Loucy (cell line): ENCODE measurements around the gene JAGN1.

Experiments
- H2AFZ ChIP-seq: fragments of 200-600 bp; sonication (generic); 2 replicates; pipeline ENCODE4 v1.6.0; 2016; ENCODE audit warnings: antibody characterized with exemption, mild to moderate bottlenecking, low read length, moderate library complexity
- H3F3A ChIP-seq: fragments of 200-600 bp; 2 replicates; pipeline ENCODE4 v1.6.0; 2016; ENCODE audit warnings: antibody characterized with exemption, low read depth, mild to moderate bottlenecking
- H3K27me3 ChIP-seq: fragments of 200-600 bp; sonication (generic); 2 replicates; pipeline ENCODE4 v1.6.1; 2014; ENCODE audit warnings: low read length, mild to moderate bottlenecking; ENCODE audit not compliant: insufficient read depth, poor library complexity, severe bottlenecking
- H3K36me3 ChIP-seq: fragments of 200-600 bp; sonication (generic); 2 replicates; pipeline ENCODE4 v1.6.1; 2016; ENCODE audit warnings: low read length; ENCODE audit not compliant: insufficient read depth
- H3K4me1 ChIP-seq: fragments of 200-600 bp; sonication (generic); 2 replicates; pipeline ENCODE4 v1.5.1; 2014; ENCODE audit warnings: low read length, mild to moderate bottlenecking; ENCODE audit not compliant: insufficient read depth, poor library complexity, severe bottlenecking
- H3K4me2 ChIP-seq: fragments of 200-600 bp; sonication (generic); 2 replicates; pipeline ENCODE4 v1.6.0; 2014; ENCODE audit warnings: antibody characterized with exemption, low read length, low read depth, mild to moderate bottlenecking; ENCODE audit not compliant: poor library complexity, severe bottlenecking
- H3K4me3 ChIP-seq: fragments of 200-600 bp; sonication (generic); 2 replicates; pipeline ENCODE4 v1.5.1; 2014; ENCODE audit warnings: low read length, mild to moderate bottlenecking, mixed read lengths; ENCODE audit not compliant: poor library complexity, severe bottlenecking
- H3K79me2 ChIP-seq: fragments of 200-600 bp; sonication (generic); 2 replicates; pipeline ENCODE4 v1.6.1; 2014; ENCODE audit warnings: low read length; ENCODE audit not compliant: insufficient read depth
- H3K9ac ChIP-seq: fragments of 200-600 bp; sonication (generic); 2 replicates; pipeline ENCODE4 v1.6.0; 2014; ENCODE audit warnings: mild to moderate bottlenecking, low read depth, low read length, moderate library complexity; ENCODE audit not compliant: poor library complexity, severe bottlenecking
- H3K9me2 ChIP-seq: fragments of 200-600 bp; sonication (generic); replicated peaks from 2 replicates; pipeline ENCODE4 v1.6.1; 2016; ENCODE audit warnings: low read depth, low read length, mixed read lengths
- H3K9me3 ChIP-seq: fragments of 200-600 bp; sonication (generic); 2 replicates; pipeline ENCODE4 v1.6.1; 2014; ENCODE audit warnings: mild to moderate bottlenecking, antibody characterized with exemption, low read length, low read depth; ENCODE audit not compliant: insufficient read depth
- H4K20me1 ChIP-seq: fragments of 200-600 bp; sonication (generic); 2 replicates; pipeline ENCODE4 v1.6.0; 2014; ENCODE audit warnings: antibody characterized with exemption, low read length, mild to moderate bottlenecking; ENCODE audit not compliant: insufficient read depth, poor library complexity, severe bottlenecking
- CTCF ChIP-seq: fragments of 200-600 bp; sonication (generic); conservative IDR thresholded peaks from 2 replicates; pipeline ENCODE4 v1.5.1; 2014; ENCODE audit warnings: mild to moderate bottlenecking, antibody characterized with exemption, low read length
- EZH2phosphoT487 ChIP-seq: fragments of 200-600 bp; IDR thresholded peaks from 2 replicates; pipeline ENCODE4 v1.6.1; 2018; ENCODE audit warnings: antibody characterized with exemption, mild to moderate bottlenecking, moderate library complexity, borderline replicate concordance

JAGN1 gene

GRCh38 chr3:9915254-9916141, 25.1 kb downstream of the JAGN1 start:
- H2AFZ ChIP-seq: no peak overlapping the region

GRCh38 chr3:9916346-9916733, 25.9 kb downstream of the JAGN1 start:
- H4K20me1 ChIP-seq: no peaks in the 10 kb centered on the region
- no peaks in the 10 kb centered on the region for H3K9me2 ChIP-seq
- H3K9ac ChIP-seq: no peak overlapping the region
- H3K4me1 ChIP-seq: peaks cover 11% of the 10 kb centered on the region
- no peaks in the 10 kb centered on the region for H3K79me2 ChIP-seq
- no peaks in the 10 kb centered on the region for H3K9me3 ChIP-seq
- H3K4me3 ChIP-seq: no peak overlapping the region
- no peaks in the 10 kb centered on the region for H3K27me3 ChIP-seq
- H3F3A ChIP-seq: no peaks in the 10 kb centered on the region
- H3K4me2 ChIP-seq: no peak overlapping the region
- no peak overlapping the region for H2AFZ ChIP-seq
- no peak for TF ChIP-seq EZH2phosphoT487
- no peak for TF ChIP-seq CTCF
- H3K36me3 ChIP-seq: peaks cover 13% of the 10 kb centered on the region; the same call in 1 of the 2 replicates

More at GRCh38 chr3:9915254-9916141, 25.1 kb downstream of the JAGN1 start:
- Histone ChIP-seq H3K9me2 (no peaks in the 10 kb centered on the region), H3K4me2 (no peak overlapping the region), H3K9ac (no peak overlapping the region), H3K79me2 (no peaks in the 10 kb centered on the region), H4K20me1 (no peaks in the 10 kb centered on the region), H3F3A (no peaks in the 10 kb centered on the region), H3K36me3 (peaks cover 22% of the 10 kb centered on the region; the same call in 1 of the 2 replicates), H3K9me3 (no peaks in the 10 kb centered on the region), H3K27me3 (no peaks in the 10 kb centered on the region), H3K4me1 (peaks cover 11% of the 10 kb centered on the region), H3K4me3 (no peak overlapping the region)
- TF ChIP-seq EZH2phosphoT487 (no peak), CTCF (no peak)

DNA sequence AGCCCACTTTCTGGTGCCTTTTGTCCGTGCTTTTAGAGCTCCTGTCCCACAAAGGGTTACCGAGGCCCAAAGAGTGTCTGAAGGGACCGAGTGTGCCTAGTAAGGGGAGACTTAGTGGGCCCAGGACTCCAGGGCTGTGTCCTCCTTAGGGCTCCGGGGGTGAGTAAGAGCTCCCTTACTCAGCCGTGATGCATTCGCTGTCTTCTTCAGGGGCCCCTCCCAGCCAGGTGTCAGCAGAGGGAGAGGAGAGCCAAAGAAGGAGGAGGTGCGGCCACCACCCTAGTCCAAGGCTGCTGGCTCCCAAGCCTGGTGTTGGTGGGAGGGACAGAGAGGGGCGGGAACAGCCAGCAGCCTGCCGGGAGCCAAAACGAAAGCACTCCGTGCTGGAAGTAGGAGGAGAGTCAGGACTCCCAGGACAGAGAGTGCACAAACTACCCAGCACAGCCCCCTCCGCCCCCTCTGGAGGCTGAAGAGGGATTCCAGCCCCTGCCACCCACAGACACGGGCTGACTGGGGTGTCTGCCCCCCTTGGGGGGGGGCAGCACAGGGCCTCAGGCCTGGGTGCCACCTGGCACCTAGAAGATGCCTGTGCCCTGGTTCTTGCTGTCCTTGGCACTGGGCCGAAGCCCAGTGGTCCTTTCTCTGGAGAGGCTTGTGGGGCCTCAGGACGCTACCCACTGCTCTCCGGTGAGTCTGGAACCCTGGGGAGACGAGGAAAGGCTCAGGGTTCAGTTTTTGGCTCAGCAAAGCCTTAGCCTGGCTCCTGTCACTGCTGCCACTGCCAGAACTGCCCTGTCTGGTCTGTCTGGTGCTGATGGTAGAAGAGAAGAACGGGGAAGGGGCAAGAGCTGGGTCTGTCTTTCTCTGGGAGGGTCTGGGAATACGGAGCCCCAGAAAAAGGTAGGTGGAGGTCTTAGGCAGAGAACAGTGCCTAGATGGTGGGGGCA, 26.6 kb downstream of the JAGN1 start, which contains the start of gene IL17RC:
Gene IL17RC, plus strand, starts transcription at position 365 of the 947 bp plus-strand sequence. Its CDS starts 218 bp downstream, at position 583.
- Histone ChIP-seq H3K27me3 (no peaks in the 10 kb centered on the region), H3K9ac (no peak within 1 kb of the TSS)
- no peak for TF ChIP-seq CTCF
- no peak for TF ChIP-seq EZH2phosphoT487

More for the DNA sequence above, 26.6 kb downstream of the JAGN1 start, which contains the start of gene IL17RC:
- no peaks in the 10 kb centered on the region for H4K20me1 ChIP-seq
- H3K9me3 ChIP-seq: no peaks in the 10 kb centered on the region
- peaks cover 8% of the 10 kb centered on the region; the same call in 1 of the 2 replicates for H3K36me3 ChIP-seq
- H3K4me3 ChIP-seq: no peak within 1 kb of the TSS
- H3K4me1 ChIP-seq: peaks cover 8% of the 10 kb centered on the region
- H2AFZ ChIP-seq: no peak within 1 kb of the TSS
- H3K9me2 ChIP-seq: no peaks in the 10 kb centered on the region
- no peaks in the 10 kb centered on the region for H3K79me2 ChIP-seq
- H3K4me2 ChIP-seq: no peak within 1 kb of the TSS
- no peaks in the 10 kb centered on the region for H3F3A ChIP-seq
